Upper lobe of left lung (tissue), 4 donors: ENCODE results near the gene PPP1R9B.

Experiments used
- EP300 ChIP-seq, 4 donors: sonication (generic); formaldehyde crosslinking; IDR thresholded peaks; one replicate each; pipeline ENCODE4 v1.5.1; 2017; ENCODE audit warnings: antibody characterized with exemption in 4 of 4, control low read depth in 2 of 4
- POLR2A ChIP-seq, 4 donors: fragments of 450-650 bp; IDR thresholded peaks; one replicate each; pipeline ENCODE4 v1.5.1; 2016 to 2017; ENCODE audit warnings: antibody characterized with exemption in 4 of 4, mild to moderate bottlenecking in 2 of 4
- TF ChIP-seq, protein P1 (sequence below), 6 experiments: fragments of 450-650 bp in 4 of 6; fragments of 200-600 bp in 2 of 6; sonication (generic) in 2 of 6; IDR thresholded peaks; one replicate each; pipeline ENCODE4 v1.5.1; 2016 to 2019; ENCODE audit warnings: antibody characterized with exemption in 6 of 6

DNA sequence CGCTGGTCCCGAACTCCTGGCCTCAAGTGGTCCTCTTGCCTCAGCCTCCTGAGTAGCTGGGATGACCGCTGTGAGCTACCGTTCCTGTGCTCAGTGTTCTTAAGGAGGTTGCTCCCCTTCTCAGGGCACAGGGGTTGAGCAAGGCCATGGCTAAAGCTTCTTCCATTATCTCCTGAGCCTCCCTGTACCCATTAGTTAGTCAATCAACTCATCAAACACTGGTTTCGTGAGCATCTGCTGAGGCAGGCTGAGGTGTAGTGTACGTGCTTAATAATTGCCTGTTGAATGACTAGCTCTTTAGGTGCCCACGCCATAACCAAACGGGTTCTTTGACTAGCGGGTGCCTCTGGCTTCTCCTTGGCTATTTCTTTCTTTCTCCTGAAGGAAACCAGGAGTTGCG is 27.0 kb upstream of the PPP1R9B start:
- TF ChIP-seq POLR2A (IDR thresholded peaks at IDR 0.05): no peak
- TF ChIP-seq, protein P1, sequence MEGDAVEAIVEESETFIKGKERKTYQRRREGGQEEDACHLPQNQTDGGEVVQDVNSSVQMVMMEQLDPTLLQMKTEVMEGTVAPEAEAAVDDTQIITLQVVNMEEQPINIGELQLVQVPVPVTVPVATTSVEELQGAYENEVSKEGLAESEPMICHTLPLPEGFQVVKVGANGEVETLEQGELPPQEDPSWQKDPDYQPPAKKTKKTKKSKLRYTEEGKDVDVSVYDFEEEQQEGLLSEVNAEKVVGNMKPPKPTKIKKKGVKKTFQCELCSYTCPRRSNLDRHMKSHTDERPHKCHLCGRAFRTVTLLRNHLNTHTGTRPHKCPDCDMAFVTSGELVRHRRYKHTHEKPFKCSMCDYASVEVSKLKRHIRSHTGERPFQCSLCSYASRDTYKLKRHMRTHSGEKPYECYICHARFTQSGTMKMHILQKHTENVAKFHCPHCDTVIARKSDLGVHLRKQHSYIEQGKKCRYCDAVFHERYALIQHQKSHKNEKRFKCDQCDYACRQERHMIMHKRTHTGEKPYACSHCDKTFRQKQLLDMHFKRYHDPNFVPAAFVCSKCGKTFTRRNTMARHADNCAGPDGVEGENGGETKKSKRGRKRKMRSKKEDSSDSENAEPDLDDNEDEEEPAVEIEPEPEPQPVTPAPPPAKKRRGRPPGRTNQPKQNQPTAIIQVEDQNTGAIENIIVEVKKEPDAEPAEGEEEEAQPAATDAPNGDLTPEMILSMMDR (IDR thresholded peaks at IDR 0.05): no peak
- no peak for TF ChIP-seq EP300 (IDR thresholded peaks at IDR 0.05)
